B cell (primary cell): ENCODE data around the gene TEX14. TPM values are rescaled to one million over a fixed set of nuclear protein-coding genes. Genes with fewer than 3 reads are reported as not detected.

Experiments
- ATAC-seq: fragments of 200-7000 bp; cut with Tn5 transposase; one replicate; pipeline ENCODE4 v1.10.0; 2021; ENCODE audit warnings: low read depth, mild to moderate bottlenecking, moderate number of reproducible peaks, moderate library complexity
- CTCF ChIA-PET: fragments of 350-600 bp; sonication (Branson Sonifier 250); formaldehyde crosslinking; loops from one replicate; lab custom pipeline; 2021; ENCODE audit warnings: antibody characterized with exemption, inconsistent platforms; lab: Charles Lee
- POLR2A ChIA-PET: fragments of 350-600 bp; sonication (Branson Sonifier 250); formaldehyde crosslinking; loops from one replicate; lab custom pipeline; 2021; ENCODE audit warnings: antibody characterized with exemption; lab: Charles Lee
- DNase-seq: peaks from one replicate; pipeline ENCODE4 v3.0.0; 2013
- H2AFZ ChIP-seq: 2 replicates; pipeline ENCODE4 v1.6.1; 2012; ENCODE audit warnings: mild to moderate bottlenecking, low read depth, low read length; ENCODE audit not compliant: insufficient read depth, poor library complexity, severe bottlenecking
- H3K27ac ChIP-seq, 2 donors: 1 replicate in 1 of 2; 2 replicates in 1 of 2; pipeline ENCODE4 v1.5.1; 2012 to 2013; ENCODE audit warnings: low read length in 2 of 2, mild to moderate bottlenecking in 2 of 2, moderate library complexity in 1 of 2
- H3K27me3 ChIP-seq, 4 experiments: fragments of 200-600 bp in 1 of 4; sonication (generic) in 1 of 4; replicated peaks in 1 of 4; 1 replicate in 2 of 4; 2 replicates in 2 of 4; pipeline versions ENCODE4 v1.6.1 to v1.7.0; 2013 to 2016; ENCODE audit warnings: low read length in 3 of 4, mild to moderate bottlenecking in 2 of 4, mixed read lengths in 1 of 4, moderate library complexity in 1 of 4; ENCODE audit not compliant: insufficient read depth in 4 of 4, control insufficient read depth in 3 of 4; ENCODE audit errors: control extremely low read depth in 1 of 4
- H3K36me3 ChIP-seq, 2 experiments: replicated peaks in 1 of 2; 1 replicate in 1 of 2; 2 replicates in 1 of 2; pipeline versions ENCODE4 v1.6.1 to v1.7.1; 2013; ENCODE audit warnings: low read length in 1 of 2; ENCODE audit not compliant: insufficient read depth in 2 of 2, control insufficient read depth in 1 of 2; ENCODE audit errors: control extremely low read depth in 1 of 2, extremely low read depth in 1 of 2
- H3K4me1 ChIP-seq, 2 donors: fragments of 200-600 bp in 1 of 2; sonication (generic) in 1 of 2; 1 replicate in 1 of 2; 2 replicates in 1 of 2; pipeline versions ENCODE4 v1.5.1 to v1.6.1; 2013 to 2017; ENCODE audit warnings: low read length in 2 of 2; ENCODE audit not compliant: control insufficient read depth in 2 of 2, insufficient read depth in 2 of 2
- H3K4me2 ChIP-seq: replicated peaks from 2 replicates; pipeline ENCODE3; 2012; ENCODE audit warnings: mild to moderate bottlenecking, low read depth, low read length; ENCODE audit not compliant: poor library complexity, severe bottlenecking
- H3K4me3 ChIP-seq, 5 experiments: fragments of 200-600 bp in 1 of 5; sonication (generic) in 1 of 5; 1 replicate in 3 of 5; 2 replicates in 2 of 5; pipeline versions ENCODE4 v1.5.1 to v1.7.0; 2011 to 2016; ENCODE audit warnings: low read length in 4 of 5, mild to moderate bottlenecking in 4 of 5, low read depth in 2 of 5, control low read depth in 1 of 5, moderate library complexity in 1 of 5; ENCODE audit not compliant: insufficient read depth in 1 of 5; ENCODE audit errors: control extremely low read depth in 1 of 5, extremely low read depth in 1 of 5
- H3K79me2 ChIP-seq: fragments of 200-600 bp; sonication (generic); one replicate; pipeline ENCODE4 v1.6.0; 2016; ENCODE audit warnings: low read length; ENCODE audit not compliant: control insufficient read depth, insufficient read depth
- H3K9ac ChIP-seq: fragments of 200-600 bp; sonication (generic); 2 replicates; pipeline ENCODE4 v1.6.1; 2017; ENCODE audit warnings: mild to moderate bottlenecking, low read length, moderate library complexity
- H3K9me3 ChIP-seq, 3 donors: one replicate each; pipeline versions ENCODE4 v1.6.1 to v1.7.1; 2013; ENCODE audit warnings: low read length in 2 of 3; ENCODE audit not compliant: control insufficient read depth in 2 of 3, insufficient read depth in 1 of 3; ENCODE audit errors: control extremely low read depth in 1 of 3
- H4K20me1 ChIP-seq: 2 replicates; pipeline ENCODE4 v1.6.0; 2012; ENCODE audit warnings: mild to moderate bottlenecking, low read length; ENCODE audit not compliant: insufficient read depth, control insufficient read depth, poor library complexity, severe bottlenecking
- H3K27ac Mint-ChIP-seq: one replicate; pipeline ENCODE4 v1.8.0; 2021; ENCODE audit warnings: mixed read lengths
- H3K27me3 Mint-ChIP-seq: one replicate; pipeline ENCODE4 v1.8.0; 2021; ENCODE audit warnings: mixed read lengths
- H3K4me1 Mint-ChIP-seq: one replicate; pipeline ENCODE4 v1.8.0; 2021; ENCODE audit warnings: mixed read lengths
- H3K4me3 Mint-ChIP-seq: one replicate; pipeline ENCODE4 v1.8.0; 2021; ENCODE audit warnings: mixed read lengths
- H3K9me3 Mint-ChIP-seq: one replicate; pipeline ENCODE4 v1.8.0; 2022; ENCODE audit warnings: mixed read lengths; ENCODE audit not compliant: insufficient read depth
- CTCF ChIP-seq: fragments of 200-600 bp; IDR thresholded peaks from one replicate; pipeline ENCODE4 v1.8.0; 2022; ENCODE audit warnings: antibody characterized with exemption, mild to moderate bottlenecking
- EZH2 ChIP-seq: IDR thresholded peaks from 2 replicates; pipeline ENCODE4 v1.6.1; 2012; ENCODE audit warnings: borderline replicate concordance, low read depth, mild to moderate bottlenecking, moderate library complexity, low read length; ENCODE audit not compliant: insufficient read depth, poor library complexity, severe bottlenecking
- WGBS: methylation state at CpG from one replicate; pipeline ENCODE4 v1.1.5; 2013; ENCODE audit warnings: missing lambda C conversion rate; ENCODE audit not compliant: insufficient coverage; 5-methylcytosine and 5-hydroxymethylcytosine counted together
- intact Hi-C: fragments of 100-400 bp; cut with micrococcal nuclease; formaldehyde crosslinking; loops from one replicate; pipeline ENCODE4 v1.10.0; 2022
- polyA plus RNA-seq: library from polyadenylated mRNA; depleted of rRNA; stranded (reverse); fragments of >200 nt; gene quantifications from 2 replicates; pipeline ENCODE4 v1.2.3, GENCODE V29; 2012
- total RNA-seq, 2 donors: library from RNA; stranded (reverse); fragments of 120-200 nt in 1 of 2; gene quantifications; 1 replicate in 1 of 2; 2 replicates in 1 of 2; pipeline versions ENCODE4 v1.2.3 to v1.2.4, GENCODE V29; 2013 to 2022

TEX14 gene
- total and polyA plus RNA-seq, 2 donors (not counting 1 experiment from before 2014, with no cell fraction given): 0.10 to 0.20 TPM

GRCh38 chr17:58694826-58695225, 3.0 kb upstream of the TEX14 start:
- no peak overlapping the region for H3K4me3 ChIP-seq
- ChIA-PET CTCF (no interaction called here), POLR2A (no interaction called here)
- DNase-seq (no peak), ATAC-seq (no peak)
- H3K9ac ChIP-seq: no peak overlapping the region
- H3K4me1 ChIP-seq: peaks cover 14 to 17% of the 10 kb centered on the region in 2 donors
- intact Hi-C loops: loop anchor here (5.0 to 10.0 kb wide), 2 partner anchors 110 to 163 kb away; no protein-coding TSS in a partner anchor
- no peak overlapping the region for H2AFZ ChIP-seq
- peaks cover 0 to 8% (median 0%) of the 10 kb centered on the region in 3 donors for H3K9me3 ChIP-seq
- H3K36me3 ChIP-seq: peaks cover 2 to 15% of the 10 kb centered on the region in 2 experiments
- no peaks in the 10 kb centered on the region for H4K20me1 ChIP-seq
- H3K27me3 ChIP-seq: no peaks in the 10 kb centered on the region
- TF ChIP-seq EZH2: no peak
- TF ChIP-seq CTCF: no peak
- H3K79me2 ChIP-seq: peaks cover 30% of the 10 kb centered on the region
- H3K27me3 Mint-ChIP-seq: no peaks in the 10 kb centered on the region
- no peak overlapping the region for H3K27ac Mint-ChIP-seq
- H3K9me3 Mint-ChIP-seq: no peaks in the 10 kb centered on the region
- no CpG with 5 or more reads among the region's 1 CpG for WGBS
- no peak overlapping the region for H3K4me3 Mint-ChIP-seq
- H3K4me2 ChIP-seq: no peak overlapping the region
- peaks cover 24% of the 10 kb centered on the region for H3K4me1 Mint-ChIP-seq
- H3K27ac ChIP-seq: no peak overlapping the region

- peaks cover 0 to 8% (median 0%) of the 10 kb centered on the region in 3 donors for H3K9me3 ChIP-seq
- H3K4me1 ChIP-seq: peaks cover 14 to 17% of the 10 kb centered on the region in 2 donors
- Mint-ChIP-seq H3K27ac (no peak overlapping the region), H3K4me3 (no peak overlapping the region), H3K27me3 (no peaks in the 10 kb centered on the region), H3K4me1 (peaks cover 24% of the 10 kb centered on the region), H3K9me3 (no peaks in the 10 kb centered on the region)
- no peak overlapping the region for H3K4me3 ChIP-seq
- H3K4me2 ChIP-seq: no peak overlapping the region
- TF ChIP-seq CTCF (no peak), EZH2 (no peak)
- POLR2A ChIA-PET: no interaction called here
- CTCF ChIA-PET: no interaction called here
- no peak overlapping the region for H3K27ac ChIP-seq
- no peak overlapping the region for H3K9ac ChIP-seq
- no peak overlapping the region for H2AFZ ChIP-seq
- DNase-seq (no peak), ATAC-seq (no peak)
- no peaks in the 10 kb centered on the region for H3K27me3 ChIP-seq
- 100% methylated on average over 3 of the region's 8 CpGs for WGBS
- H4K20me1 ChIP-seq: no peaks in the 10 kb centered on the region
- peaks cover 0 to 10% of the 10 kb centered on the region in 2 experiments for H3K36me3 ChIP-seq
- intact Hi-C loops: loop anchor here (5.0 to 10.0 kb wide), 2 partner anchors 110 to 162 kb away; no protein-coding TSS in a partner anchor
- peaks cover 30% of the 10 kb centered on the region for H3K79me2 ChIP-seq
Observed at GRCh38 chr17:58694302-58694701, 2.5 kb upstream of the TEX14 start.
